Gastroesophageal sphincter (tissue), 3 donors: ENCODE data around the gene EIF1B.

Source experiments
- EP300 ChIP-seq: sonication (generic); formaldehyde crosslinking; IDR thresholded peaks from one replicate; pipeline ENCODE4 v1.6.1; 2017; ENCODE audit warnings: antibody characterized with exemption, mild to moderate bottlenecking
- POLR2A ChIP-seq, 2 donors: fragments of 450-650 bp; IDR thresholded peaks; one replicate each; pipeline ENCODE4 v1.6.1; 2017; ENCODE audit warnings: antibody characterized with exemption in 2 of 2, mild to moderate bottlenecking in 2 of 2, moderate library complexity in 1 of 2
- TF ChIP-seq, protein P1 (sequence below), 4 experiments: fragments of 200-600 bp in 2 of 4; fragments of 450-650 bp in 2 of 4; sonication (generic) in 1 of 4; IDR thresholded peaks; one replicate each; pipeline ENCODE4 v1.5.1; 2017 to 2019; ENCODE audit warnings: antibody characterized with exemption in 4 of 4, mild to moderate bottlenecking in 2 of 4, moderate library complexity in 2 of 4

DNA sequence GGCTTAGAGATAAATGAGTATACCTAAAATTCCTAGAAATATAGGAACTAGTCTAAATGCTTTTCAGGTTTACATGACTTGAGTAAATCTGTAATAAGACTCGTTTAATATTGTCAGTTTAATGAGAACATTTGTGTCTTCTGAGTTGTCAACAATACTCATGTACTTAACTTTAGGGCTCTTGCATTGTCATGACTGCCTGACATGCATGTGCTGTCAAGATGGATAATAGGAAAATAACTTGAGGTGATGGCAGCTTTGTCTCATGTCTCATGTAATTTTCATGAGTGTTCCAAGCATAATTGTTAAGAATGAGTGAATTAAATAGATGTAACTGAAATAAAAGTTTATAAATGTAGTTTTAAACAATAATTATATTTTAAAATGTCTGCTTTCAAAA is 45.1 kb upstream of the EIF1B start:
- TF ChIP-seq, protein P1, sequence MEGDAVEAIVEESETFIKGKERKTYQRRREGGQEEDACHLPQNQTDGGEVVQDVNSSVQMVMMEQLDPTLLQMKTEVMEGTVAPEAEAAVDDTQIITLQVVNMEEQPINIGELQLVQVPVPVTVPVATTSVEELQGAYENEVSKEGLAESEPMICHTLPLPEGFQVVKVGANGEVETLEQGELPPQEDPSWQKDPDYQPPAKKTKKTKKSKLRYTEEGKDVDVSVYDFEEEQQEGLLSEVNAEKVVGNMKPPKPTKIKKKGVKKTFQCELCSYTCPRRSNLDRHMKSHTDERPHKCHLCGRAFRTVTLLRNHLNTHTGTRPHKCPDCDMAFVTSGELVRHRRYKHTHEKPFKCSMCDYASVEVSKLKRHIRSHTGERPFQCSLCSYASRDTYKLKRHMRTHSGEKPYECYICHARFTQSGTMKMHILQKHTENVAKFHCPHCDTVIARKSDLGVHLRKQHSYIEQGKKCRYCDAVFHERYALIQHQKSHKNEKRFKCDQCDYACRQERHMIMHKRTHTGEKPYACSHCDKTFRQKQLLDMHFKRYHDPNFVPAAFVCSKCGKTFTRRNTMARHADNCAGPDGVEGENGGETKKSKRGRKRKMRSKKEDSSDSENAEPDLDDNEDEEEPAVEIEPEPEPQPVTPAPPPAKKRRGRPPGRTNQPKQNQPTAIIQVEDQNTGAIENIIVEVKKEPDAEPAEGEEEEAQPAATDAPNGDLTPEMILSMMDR (IDR thresholded peaks at IDR 0.05): no peak
- TF ChIP-seq EP300 (no peak), POLR2A (IDR thresholded peaks at IDR 0.05) (no peak)
